Raji (cell line): ENCODE data around the gene GIGYF2.

Experiments used
- POLR2A ChIP-seq: IDR thresholded peaks from 2 replicates; pipeline ENCODE4 v1.6.1; 2011; ENCODE audit warnings: low read depth, low read length, control low read depth; ENCODE audit not compliant: insufficient read depth

GIGYF2 gene

GRCh38 chr2:232872826-232873225 is 175.7 kb downstream of the GIGYF2 start:
- TF ChIP-seq POLR2A: no peak

GRCh38 chr2:232873292-232873908 is 176.3 kb downstream of the GIGYF2 start:
- no peak for TF ChIP-seq POLR2A

- no peak for TF ChIP-seq POLR2A
Measured at GRCh38 chr2:232873909-232874641, 176.9 kb downstream of the GIGYF2 start.

GRCh38 chr2:232874677-232875223 is 177.6 kb downstream of the GIGYF2 start:
- TF ChIP-seq POLR2A: no peak

GRCh38 chr2:232875256-232876121 is 178.4 kb downstream of the GIGYF2 start:
- TF ChIP-seq POLR2A: no peak

GRCh38 chr2:232876161-232876977 is 179.2 kb downstream of the GIGYF2 start:
- no peak for TF ChIP-seq POLR2A

GRCh38 chr2:232876978-232877441 is 179.9 kb downstream of the GIGYF2 start:
- no peak for TF ChIP-seq POLR2A

GRCh38 chr2:232877940-232878511 is 180.9 kb downstream of the GIGYF2 start:
- no peak for TF ChIP-seq POLR2A

- TF ChIP-seq POLR2A: no peak
Measured at GRCh38 chr2:232878855-232879617, 181.9 kb downstream of the GIGYF2 start.

- TF ChIP-seq POLR2A: no peak
Measured at GRCh38 chr2:232879618-232880494, 182.7 kb downstream of the GIGYF2 start.

- no peak for TF ChIP-seq POLR2A
Measured at GRCh38 chr2:232880764-232881351, 183.7 kb downstream of the GIGYF2 start.

GRCh38 chr2:232882085-232882484 is 185.0 kb downstream of the GIGYF2 start:
- no peak for TF ChIP-seq POLR2A
